ENCODE data around the gene RALGAPA1.

- TF ChIP-seq CTCF (conservative IDR thresholded peaks at IDR 0.05 in 1 of 2, IDR thresholded peaks at IDR 0.05 in 1 of 2; ENCODE audit: low read depth in 1 of 2, low read length in 2 of 2) (no peak), EZH2 (IDR thresholded peaks at IDR 0.05; ENCODE audit: low read length, missing control alignments) (no peak)
These were observed 78.2 kb downstream of the RALGAPA1 start for GRCh38 chr14:35730871-35731270.

All from fibroblast of lung (primary cell).